ENCODE results near the gene PCBP3.
"Not testable (repeated sequence)": the region's sequence is repeated elsewhere in the genome, so short reads cannot be mapped to it uniquely, and the experiment has no call there.

Gene PCBP3

DNA sequence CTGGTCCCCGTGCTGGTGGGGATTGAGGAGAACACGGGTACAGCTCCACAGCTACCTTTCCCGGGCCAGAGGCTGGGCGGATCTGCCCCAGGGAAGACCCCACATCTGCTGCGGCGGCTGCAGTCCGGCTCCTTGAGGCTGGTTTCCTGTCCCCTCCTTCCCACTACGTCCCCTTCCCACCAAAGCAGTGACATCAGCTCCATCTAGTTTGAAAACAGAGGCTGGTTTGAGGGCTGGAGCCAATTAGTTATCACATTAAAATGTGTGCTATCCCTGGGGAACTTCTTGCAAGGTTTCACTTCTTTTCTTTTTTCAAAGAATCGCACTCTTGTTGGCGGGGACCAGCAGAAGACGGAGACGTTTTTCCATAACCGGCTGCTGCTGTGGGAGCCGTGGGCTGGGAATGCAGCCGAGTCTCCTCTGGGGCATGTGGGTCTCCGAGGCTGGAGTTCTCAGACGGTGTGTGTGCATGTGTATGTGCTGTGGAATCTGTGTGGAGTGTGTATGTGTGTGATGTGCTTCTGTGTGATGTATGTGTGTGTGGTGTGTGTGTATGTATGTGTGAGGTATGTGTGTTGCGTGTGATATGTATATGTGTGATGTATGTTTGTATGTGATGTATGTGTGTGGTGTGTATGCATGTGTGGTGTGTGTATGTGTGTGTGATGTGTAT lies 8.9 kb upstream of the PCBP3 start:
- no peak for DNase-seq (ENCODE audit: low read depth in 1 of 2, low spot score in 1 of 2)

DNA sequence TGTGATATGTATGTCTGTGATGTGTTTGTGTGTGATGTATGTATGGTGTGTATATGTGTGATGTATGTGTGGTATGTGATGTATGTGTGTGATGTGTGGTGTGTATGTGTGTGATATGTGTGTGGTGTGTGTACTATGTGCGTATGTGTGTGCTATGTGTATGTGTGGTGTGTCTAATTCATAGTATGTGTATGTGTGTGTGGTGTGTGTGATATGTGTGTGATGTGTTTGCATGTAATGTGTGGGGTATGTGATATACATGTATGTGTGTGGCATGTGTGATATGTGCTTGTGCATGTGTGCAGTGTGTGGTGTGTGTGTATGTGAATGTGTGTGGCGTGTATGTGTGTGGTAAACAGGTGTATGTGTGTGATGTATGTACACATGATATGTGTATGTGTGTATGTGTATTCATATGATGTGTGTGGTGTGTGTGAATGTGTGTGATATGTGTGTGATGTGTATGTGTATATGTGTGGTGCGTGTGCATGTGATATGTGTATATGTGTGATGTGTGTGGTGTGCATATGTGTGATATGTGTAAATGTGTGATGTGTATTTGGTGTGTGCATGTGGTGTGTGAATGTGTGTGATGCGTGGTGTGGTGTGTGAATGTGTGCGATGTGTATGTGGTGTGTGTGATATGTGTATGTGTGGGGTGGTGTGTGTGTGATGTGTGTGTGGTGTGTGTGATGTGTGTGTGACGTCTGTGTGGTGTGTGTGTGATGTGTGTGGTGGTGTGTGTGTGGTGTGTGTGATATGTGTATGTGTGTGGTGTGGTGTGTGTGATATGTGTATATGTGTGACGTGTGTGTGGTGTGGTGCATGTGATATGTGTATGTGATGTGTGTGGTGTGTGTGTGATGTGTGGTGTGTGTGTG lies 8.0 kb upstream of the PCBP3 start:
- no peak for DNase-seq (ENCODE audit: low read depth in 1 of 2, low spot score in 1 of 2)

- DNase-seq (ENCODE audit: low read depth in 1 of 2, low spot score in 1 of 2): no peak
Measured at GRCh38 chr21:45636459-45636858, 7.1 kb upstream of the PCBP3 start.

DNA sequence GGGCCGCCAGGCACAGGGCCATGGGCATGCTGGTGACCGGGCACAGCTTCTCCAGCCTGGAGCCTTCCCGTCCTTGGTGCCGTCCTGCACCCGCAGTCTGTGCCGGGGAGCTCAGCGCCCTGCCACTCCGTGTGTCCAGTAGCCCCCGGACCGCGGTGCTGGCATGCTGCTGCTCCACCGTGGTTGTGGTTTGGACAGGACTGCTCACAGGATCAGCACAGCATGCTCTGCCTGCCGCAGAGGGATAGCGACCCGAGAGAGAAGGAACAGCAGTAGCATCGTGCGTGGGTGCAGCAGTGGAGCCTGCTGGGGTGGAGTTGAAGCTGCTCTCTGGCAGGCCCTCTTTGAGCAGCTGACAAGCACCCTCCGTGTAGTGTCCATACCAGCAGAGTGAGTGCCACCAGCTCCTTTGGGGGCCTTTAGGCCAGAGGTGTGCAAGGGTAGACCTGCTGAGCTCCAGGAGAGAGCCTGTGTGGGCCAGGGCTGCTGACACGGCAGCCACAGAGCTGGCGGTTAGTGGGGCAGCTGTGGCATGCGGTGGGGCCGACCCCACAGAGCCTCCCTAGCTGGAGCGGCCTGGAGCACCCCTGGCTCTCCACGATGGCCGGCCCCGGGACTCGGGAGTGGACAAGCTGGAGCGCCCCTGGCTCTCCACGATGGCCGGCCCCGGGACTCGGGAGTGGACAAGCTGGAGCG lies 6.4 kb upstream of the PCBP3 start:
- no peak for DNase-seq (ENCODE audit: low read depth in 1 of 2, low spot score in 1 of 2)

DNA sequence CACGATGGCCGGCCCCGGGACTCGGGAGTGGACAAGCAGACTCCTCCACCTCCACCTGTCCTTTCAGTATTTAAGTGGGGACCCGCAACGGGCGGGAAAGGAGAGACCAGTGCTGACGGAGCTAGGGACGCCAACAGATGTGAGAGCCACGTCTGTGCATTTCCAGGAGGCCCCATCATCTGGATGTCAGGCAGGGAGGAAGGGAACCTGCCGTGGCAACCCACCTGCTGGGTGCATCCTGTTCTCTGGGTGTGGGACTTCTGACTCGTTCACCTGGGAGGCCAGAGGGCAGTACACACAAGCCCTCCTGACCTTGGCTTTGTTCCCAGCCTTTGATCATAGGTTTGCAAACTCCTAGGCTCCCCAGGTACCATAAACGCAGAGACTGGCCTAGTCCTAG lies 5.6 kb upstream of the PCBP3 start:
- no peak for DNase-seq (ENCODE audit: low read depth in 1 of 2, low spot score in 1 of 2)

- DNase-seq (ENCODE audit: low read depth in 1 of 2, low spot score in 1 of 2): no peak
Measured at GRCh38 chr21:45638707-45639106, 4.8 kb upstream of the PCBP3 start.

GRCh38 chr21:45639206-45640000 lies 4.1 kb upstream of the PCBP3 start:
- no peak for DNase-seq (ENCODE audit: low read depth in 1 of 2, low spot score in 1 of 2)

DNA sequence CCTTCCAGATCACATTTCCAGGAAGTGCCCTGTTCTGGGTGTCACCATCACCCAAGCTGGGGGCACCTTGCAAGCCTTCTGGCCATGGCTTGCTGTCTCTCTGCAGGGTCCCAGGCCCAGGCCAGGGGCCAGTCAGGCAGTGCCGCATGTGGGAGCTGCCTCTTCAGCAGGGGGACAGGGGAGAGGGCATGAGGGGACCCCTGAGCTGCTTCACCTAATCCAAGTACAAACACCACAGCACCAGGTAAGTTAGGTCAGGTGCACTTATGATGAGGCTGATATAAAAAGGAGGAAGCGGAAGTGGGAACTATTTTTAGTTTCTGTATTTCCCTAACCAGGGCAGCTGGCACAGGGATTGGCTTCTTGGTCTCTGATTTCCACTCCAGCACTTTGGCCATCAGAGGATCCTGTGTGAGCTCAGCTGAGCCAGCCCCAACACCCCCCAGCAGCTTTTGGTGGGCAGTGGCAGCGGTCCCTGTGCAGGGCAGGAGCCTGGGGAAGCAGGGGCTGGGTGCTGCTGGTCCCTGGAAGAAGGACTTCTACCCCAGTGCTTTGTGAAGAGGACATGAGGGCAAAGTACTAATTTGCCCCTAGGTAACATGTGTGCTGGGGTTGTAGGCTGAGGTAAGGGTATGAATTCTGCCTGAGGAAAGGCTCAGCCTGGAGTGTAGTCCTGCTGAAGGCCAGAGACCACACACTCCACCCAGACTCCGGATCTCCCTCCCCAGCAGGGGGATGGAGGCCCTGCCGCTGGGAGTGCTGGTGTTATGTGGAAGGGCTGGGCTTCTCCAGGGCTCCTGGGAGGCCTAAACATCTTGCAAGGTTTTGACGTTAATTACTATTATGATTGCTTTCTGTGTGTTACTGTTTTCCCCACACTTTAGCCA lies 3.3 kb upstream of the PCBP3 start:
- no peak for DNase-seq (ENCODE audit: low read depth in 1 of 2, low spot score in 1 of 2)

- no peak for DNase-seq (ENCODE audit: low read depth in 1 of 2, low spot score in 1 of 2)
Measured at GRCh38 chr21:45640888-45641479, 2.5 kb upstream of the PCBP3 start.

- no peak for DNase-seq (ENCODE audit: low read depth in 1 of 2, low spot score in 1 of 2)
Measured at GRCh38 chr21:45641480-45642035, 2.0 kb upstream of the PCBP3 start.

DNA sequence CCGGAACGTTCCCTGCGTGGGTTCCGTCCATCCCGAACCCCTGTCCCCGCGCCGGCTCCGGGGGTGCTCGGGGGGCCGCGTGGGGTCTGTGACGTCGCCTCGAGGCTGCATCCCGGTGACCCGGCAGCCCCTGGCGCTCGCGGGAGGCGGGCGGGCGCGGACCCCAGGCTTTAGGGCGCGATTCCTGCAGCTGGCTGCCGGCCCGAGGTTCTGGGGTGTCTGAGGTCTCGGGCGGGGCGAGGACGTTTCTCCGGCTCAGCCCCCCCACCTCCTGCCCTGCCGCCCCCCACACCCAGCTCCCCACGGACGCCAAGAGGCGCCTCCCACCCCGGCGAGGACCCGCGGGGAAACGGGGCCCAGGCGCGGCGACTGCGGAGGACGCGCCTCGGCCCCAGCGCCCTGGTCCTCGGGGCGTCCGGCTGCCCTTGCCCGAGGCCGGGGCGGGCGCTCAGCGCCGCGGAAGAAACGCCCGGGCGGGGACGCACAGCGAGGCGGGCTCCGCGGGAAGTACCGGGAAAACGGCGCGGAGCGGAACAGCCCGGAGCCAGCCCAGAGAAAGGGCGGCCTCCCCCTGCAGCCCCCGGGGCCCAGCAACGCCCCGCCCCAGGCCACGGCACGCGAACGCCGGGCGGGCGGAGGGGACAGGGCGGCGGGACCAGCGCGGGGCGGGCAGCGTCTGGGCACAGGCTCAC lies 1.3 kb upstream of the PCBP3 start:
- no peak for DNase-seq (ENCODE audit: low read depth in 1 of 2, low spot score in 1 of 2)

GRCh38 chr21:45644041-45644906 lies 749 bp downstream of the PCBP3 start:
- DNase-seq (ENCODE audit: low read depth in 1 of 2, low spot score in 1 of 2): no peak

- no peak for DNase-seq (ENCODE audit: low read depth in 1 of 2, low spot score in 1 of 2)
Measured at GRCh38 chr21:45651921-45652320, 8.4 kb downstream of the PCBP3 start.

DNA sequence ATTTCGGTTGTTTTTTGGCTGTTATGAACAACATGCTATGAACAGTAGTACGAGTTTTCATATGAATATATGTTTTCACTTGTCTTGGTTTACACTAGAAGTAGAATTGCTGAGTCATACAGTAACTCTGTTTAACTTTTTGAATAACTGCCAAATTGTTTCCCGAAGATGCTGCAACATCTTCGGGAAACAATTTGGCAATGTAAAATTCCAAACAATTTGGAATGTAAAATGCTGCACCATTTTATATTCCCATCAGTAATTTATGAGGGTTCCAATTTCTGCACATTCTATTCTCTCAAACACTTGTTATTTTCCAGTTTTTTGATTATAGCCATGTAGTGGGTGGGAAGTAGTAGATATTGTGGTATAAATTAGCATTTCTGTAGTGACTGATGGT lies 11.6 kb downstream of the PCBP3 start:
- DNase-seq (ENCODE audit: low read depth in 1 of 2, low spot score in 1 of 2): no peak

DNA sequence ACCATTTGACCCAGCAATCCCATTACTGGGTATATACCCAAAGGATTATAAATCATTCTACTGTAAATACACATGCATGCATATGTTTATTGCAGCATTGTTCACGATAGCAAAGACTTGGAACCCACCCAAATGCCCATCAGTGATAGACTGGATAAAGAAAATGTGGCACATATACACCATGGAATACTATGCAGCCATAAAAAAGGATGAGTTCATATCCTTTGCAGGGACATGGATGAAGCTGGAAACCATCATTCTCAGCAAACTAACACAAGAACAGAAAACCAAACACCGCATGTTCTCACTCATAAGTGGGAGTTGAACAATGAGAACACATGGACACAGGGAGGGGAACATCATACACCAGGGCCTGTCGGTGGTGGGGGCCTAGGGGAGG lies 12.6 kb downstream of the PCBP3 start:
- DNase-seq (ENCODE audit: low read depth in 1 of 2, low spot score in 1 of 2): not testable (repeated sequence)

GRCh38 chr21:45661913-45662622 lies 18.5 kb downstream of the PCBP3 start:
- not testable (repeated sequence) for DNase-seq (ENCODE audit: low read depth in 1 of 2, low spot score in 1 of 2)

- not testable (repeated sequence) for DNase-seq (ENCODE audit: low read depth in 1 of 2, low spot score in 1 of 2)
Measured at GRCh38 chr21:45662623-45663245, 19.2 kb downstream of the PCBP3 start.
